H1 (cell line): ENCODE data around the gene FRMPD1. TPM values are rescaled to one million over a fixed set of nuclear protein-coding genes. Genes with fewer than 3 reads are reported as not detected.

Source experiments
- CBX5 ChIP-seq: fragments of 300-800, 300-1000 bp; sonication (generic); IDR thresholded peaks from 2 replicates; pipeline ENCODE4 v1.7.1; 2016; ENCODE audit warnings: antibody characterized with exemption, low read length, low read depth
- CTCF ChIP-seq, 3 experiments: IDR thresholded peaks; 1 replicate in 2 of 3; 2 replicates in 1 of 3; pipeline versions ENCODE4 v1.5.1 to v1.6.1; 2011; ENCODE audit warnings: low read length in 3 of 3, mild to moderate bottlenecking in 3 of 3, inconsistent platforms in 2 of 3, low read depth in 1 of 3, moderate library complexity in 1 of 3; ENCODE audit not compliant: insufficient read depth in 1 of 3; ENCODE audit errors: control extremely low read depth in 1 of 3
- polyA plus RNA-seq, 7 experiments: library from polyadenylated mRNA; depleted of rRNA in 3 of 7; stranded (reverse) in 5 of 7; unstranded in 2 of 7; fragments of >200 nt in 5 of 7; fragments of 200-250 nt in 2 of 7; gene quantifications; 1 replicate in 5 of 7; 2 replicates in 1 of 7; 4 replicates in 1 of 7; pipeline versions ENCODE4 v1.2.1 to v1.2.3, GENCODE V29; 2011 to 2013; ENCODE audit warnings: missing spikeins in 2 of 7, mixed read lengths in 2 of 7
- total RNA-seq: library from RNA; stranded (reverse); fragmentation: NEBNext Ultra II Directional; extraction: Animal tissue kit (Norgen Biotek cat#: 25700); gene quantifications from 2 replicates; pipeline ENCODE4 v1.2.1, GENCODE V29; 2021

The FRMPD1 gene
- total and polyA plus RNA-seq, 2 of the 8 experiments (the other 6 are each of a cell fraction or from before 2014, with no cell fraction given): 0.27 to 0.32 TPM

- TF ChIP-seq CTCF (IDR thresholded peaks at IDR 0.05; ENCODE audit: control extremely low read depth in 1 of 3, insufficient read depth in 1 of 3, low read depth in 1 of 3, low read length in 3 of 3): no peak
- no peak for TF ChIP-seq CBX5
Measured at GRCh38 chr9:37732952-37733351, 82.2 kb downstream of the FRMPD1 start (continued).
